NCI-H460 (cell line): Measurements from ENCODE around the gene CYB5R3. TPM values are rescaled to one million over a fixed set of nuclear protein-coding genes. Genes with fewer than 3 reads are reported as not detected.
"Not testable (repeated sequence)": the region's sequence is repeated elsewhere in the genome, so short reads cannot be mapped to it uniquely, and the experiment has no call there.

Experiments used
- DNase-seq: peaks from one replicate; pipeline ENCODE4 v3.0.0-alpha.2; 2016; ENCODE audit warnings: low read depth; ENCODE audit errors: extremely low read depth
- total RNA-seq: library from RNA; depleted of rRNA; stranded (reverse); fragments of >200 nt; shearing (Covaris generic); gene quantifications from 2 replicates; pipeline ENCODE4 v1.2.3, GENCODE V29; 2014

CYB5R3 gene
- total RNA-seq, 1 experiment from 2014 or later, result 29.5 TPM

DNA sequence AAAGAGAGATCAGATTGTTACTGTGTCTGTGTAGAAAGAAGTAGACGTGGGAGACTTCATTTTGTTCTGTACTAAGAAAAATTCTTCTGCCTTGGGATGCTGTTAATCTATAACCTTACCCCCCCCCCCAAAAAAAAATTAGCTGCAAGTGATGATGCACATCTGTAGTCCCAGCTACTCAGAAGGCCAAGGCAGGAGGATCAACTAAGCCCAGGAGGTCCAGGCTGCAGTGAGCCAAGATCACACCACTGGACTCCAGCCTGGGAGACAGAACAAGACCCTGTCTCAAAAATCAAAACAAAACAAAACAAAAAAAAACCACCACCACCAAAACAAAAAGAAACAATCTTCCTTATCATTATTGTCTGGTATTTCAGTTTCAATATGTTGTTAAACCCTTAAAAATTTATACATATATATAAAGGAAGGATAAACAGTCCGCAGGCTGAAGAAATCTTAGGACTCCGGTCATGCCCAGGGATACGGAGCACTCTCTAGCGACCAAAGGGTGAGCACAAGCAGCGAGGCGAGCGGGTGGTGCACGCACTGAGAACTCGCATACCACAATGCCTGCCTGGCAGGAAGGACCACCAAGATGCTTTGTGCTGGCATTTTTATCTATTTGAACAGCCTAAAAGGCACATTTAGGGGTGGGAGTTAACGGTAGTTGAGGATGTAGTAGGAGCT lies 40.9 kb downstream of the CYB5R3 start:
- no peak for DNase-seq

- DNase-seq, result not testable (repeated sequence)
Measured at GRCh38 chr22:42607641-42608040, 41.6 kb downstream of the CYB5R3 start.

DNA sequence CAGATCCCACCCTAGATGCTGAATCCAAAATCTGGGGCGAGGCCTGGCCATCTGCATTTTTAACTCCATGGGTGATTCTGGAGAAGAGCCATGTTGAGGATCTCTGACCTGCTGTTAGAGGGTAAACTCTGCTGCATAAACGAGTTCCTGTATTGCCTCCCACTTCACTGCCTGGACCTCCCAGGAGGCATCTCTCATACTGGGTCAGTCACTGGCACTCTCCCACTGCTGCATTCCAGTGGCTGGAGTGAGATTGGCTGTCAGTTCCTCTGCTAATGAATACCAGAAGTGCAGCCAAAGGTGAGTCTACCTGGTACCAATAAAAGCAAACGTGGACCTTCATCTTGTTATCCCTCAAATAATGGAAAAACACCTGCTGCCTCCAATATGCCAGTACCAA lies 44.8 kb downstream of the CYB5R3 start:
- no peak for DNase-seq

GRCh38 chr22:42603427-42603826 lies 45.8 kb downstream of the CYB5R3 start:
- no peak for DNase-seq

GRCh38 chr22:42602470-42602869 lies 46.7 kb downstream of the CYB5R3 start:
- no peak for DNase-seq

- DNase-seq, result no peak
Measured at GRCh38 chr22:42601879-42602465, 47.2 kb downstream of the CYB5R3 start.

GRCh38 chr22:42596863-42597530 lies 52.2 kb downstream of the CYB5R3 start:
- no peak for DNase-seq

- DNase-seq, result no peak
Measured at GRCh38 chr22:42596336-42596735, 52.9 kb downstream of the CYB5R3 start.

DNA sequence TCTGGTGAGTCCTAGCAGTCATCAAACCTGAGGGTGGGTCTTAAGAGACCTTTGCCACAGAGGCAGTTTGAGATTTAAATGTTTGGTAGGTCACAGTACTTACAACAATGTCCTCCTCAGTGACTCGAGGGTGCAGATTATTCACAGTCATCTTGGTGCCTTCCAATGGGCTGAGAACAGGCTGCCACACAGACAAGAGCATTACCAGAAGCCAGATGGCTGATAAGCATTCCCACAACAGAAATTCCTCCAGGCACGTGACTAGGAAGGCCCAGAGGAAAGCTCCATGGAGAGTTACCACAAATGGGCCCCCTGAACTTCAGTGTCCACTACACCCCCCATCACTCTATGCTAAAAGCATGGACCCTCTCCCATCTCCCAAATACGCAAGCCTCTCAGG lies 53.8 kb downstream of the CYB5R3 start:
- no peak for DNase-seq

GRCh38 chr22:42591987-42592386 lies 57.2 kb downstream of the CYB5R3 start:
- no peak for DNase-seq

DNA sequence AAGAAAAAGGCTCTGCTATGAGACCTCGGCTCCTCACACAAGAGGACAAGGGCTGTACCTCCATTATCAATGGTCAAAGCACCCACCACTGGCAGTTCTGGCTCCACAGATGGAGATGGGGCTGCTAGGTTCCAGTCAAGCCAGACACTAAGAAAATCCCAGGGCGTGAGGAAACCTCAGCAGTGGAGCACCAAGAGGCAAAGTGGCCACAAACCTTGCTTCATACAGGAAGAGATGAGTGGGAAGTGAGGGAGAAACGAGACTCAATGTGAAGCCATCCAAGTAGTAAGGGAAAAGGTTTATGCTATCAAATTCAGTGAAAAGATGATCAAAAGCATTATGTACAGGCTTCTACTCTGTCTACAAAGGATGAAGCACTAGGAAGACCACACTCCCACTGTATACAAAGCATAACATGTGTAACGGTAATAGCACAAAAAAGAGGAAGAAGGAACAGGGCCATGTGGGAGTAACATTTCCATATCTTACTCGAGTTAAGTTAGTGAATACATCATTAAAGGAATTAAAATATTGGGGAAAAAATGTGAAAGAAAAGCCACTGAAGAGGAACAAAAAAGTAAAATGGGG lies 61.5 kb downstream of the CYB5R3 start:
- DNase-seq, result no peak

DNA sequence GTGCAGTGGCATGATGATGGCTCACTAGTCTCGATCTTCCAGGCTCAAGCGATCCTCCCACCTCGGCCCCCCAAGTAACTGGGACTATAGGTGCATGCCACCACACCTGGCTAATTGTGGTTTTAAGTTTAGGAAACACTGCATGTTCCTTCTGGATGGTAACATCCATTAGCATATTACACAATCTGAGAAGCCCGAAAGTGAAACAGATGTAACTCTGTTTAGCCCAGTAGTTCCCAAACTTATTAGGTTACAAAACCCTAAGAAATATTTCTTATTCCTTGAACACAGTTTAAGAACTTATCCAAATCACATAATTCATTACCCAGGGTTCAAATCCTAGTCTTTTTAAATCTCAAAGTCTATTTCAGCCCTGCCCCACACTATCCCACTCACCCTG lies 62.8 kb downstream of the CYB5R3 start:
- no peak for DNase-seq

- no peak for DNase-seq
Measured at GRCh38 chr22:42585096-42585495, 64.1 kb downstream of the CYB5R3 start.

DNA sequence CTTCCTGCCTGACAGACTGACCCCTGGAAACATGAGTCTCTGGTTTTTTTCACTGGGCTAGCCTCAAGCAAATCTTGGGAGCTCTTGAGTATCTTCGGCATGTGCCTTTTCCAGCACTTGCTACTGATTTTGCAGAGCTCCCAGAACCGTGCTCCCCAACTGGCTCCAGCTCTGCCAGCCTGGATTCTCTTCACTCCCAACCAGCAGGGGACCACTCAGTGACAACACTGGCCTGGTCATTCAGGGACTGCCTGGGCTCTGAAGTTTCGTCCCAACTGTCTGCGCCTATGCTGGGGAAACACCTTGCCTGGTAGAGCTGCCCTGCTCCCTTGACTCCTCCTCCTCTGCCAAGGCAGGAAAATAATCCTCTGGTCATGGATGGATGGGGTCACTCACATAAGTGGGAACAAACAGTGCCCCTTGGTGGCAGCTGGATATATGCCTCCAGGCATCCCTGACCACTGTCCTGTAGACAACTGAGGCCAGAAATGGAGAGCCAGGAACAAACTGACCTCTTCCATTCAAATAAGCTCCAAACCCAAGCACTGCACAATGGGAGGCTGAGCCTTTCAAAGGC lies 64.7 kb downstream of the CYB5R3 start:
- DNase-seq, result no peak

- DNase-seq, result no peak
Measured at GRCh38 chr22:42582987-42583386, 66.2 kb downstream of the CYB5R3 start.

- peak; percentile 41 for DNase-seq
Measured at GRCh38 chr22:42581762-42582716, 67.2 kb downstream of the CYB5R3 start.

- not testable (repeated sequence) for DNase-seq
Measured at GRCh38 chr22:42581194-42581761, 67.9 kb downstream of the CYB5R3 start.

DNA sequence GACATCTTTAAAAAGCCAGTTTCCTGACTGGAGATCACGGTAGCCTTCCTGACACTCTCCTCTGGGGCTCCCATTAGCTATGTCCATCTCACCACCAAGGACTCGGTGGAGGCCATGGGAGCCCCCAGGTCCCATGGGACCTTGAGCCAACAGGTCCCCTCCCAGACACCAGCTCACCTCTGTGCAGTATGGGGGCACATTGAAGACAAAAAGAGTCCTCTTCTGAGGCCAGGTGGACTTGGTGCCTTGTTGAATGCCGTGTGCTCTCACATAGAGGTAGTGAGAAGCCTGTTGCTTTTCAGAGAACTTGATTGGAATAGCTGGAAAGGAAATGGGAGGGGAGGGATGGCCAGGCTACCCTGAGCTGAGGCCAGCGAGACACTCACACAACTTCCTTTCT lies 69.2 kb downstream of the CYB5R3 start:
- DNase-seq, result not testable (repeated sequence)

- no peak for DNase-seq
Measured at GRCh38 chr22:42577623-42578240, 71.5 kb downstream of the CYB5R3 start.
